Gastroesophageal sphincter (tissue), 4 donors: ENCODE data around the gene EPC2. TPM values are rescaled to one million over a fixed set of nuclear protein-coding genes. Genes with fewer than 3 reads are reported as not detected.

Source experiments
- ATAC-seq: fragments of 150-250 bp; one replicate; pipeline ENCODE4 v1.9.1; 2016; ENCODE audit warnings: mild to moderate bottlenecking, moderate library complexity
- H3K27ac ChIP-seq, 4 donors: fragments of 200-600 bp; sonication (generic) in 3 of 4; 1 replicate in 3 of 4; 2 replicates in 1 of 4; pipeline ENCODE4 v1.5.1; 2016 to 2019
- H3K27me3 ChIP-seq: fragments of 200-600 bp; sonication (generic); one replicate; pipeline ENCODE4 v1.5.1; 2019
- H3K36me3 ChIP-seq, 2 donors: fragments of 200-600 bp; sonication (generic); one replicate each; pipeline ENCODE4 v1.5.1; 2019; ENCODE audit warnings: control low read depth in 1 of 2
- H3K4me1 ChIP-seq, 3 donors: fragments of 200-600 bp; sonication (generic); 1 replicate in 2 of 3; 2 replicates in 1 of 3; pipeline ENCODE4 v1.5.1; 2016 to 2019; ENCODE audit warnings: control low read depth in 2 of 3
- H3K4me3 ChIP-seq, 2 donors: fragments of 200-600 bp; sonication (generic); one replicate each; pipeline ENCODE4 v1.5.1; 2019; ENCODE audit warnings: mild to moderate bottlenecking in 1 of 2, moderate library complexity in 1 of 2
- H3K9me3 ChIP-seq, 3 donors: fragments of 200-600 bp; sonication (generic); one replicate each; pipeline ENCODE4 v1.5.1; 2017 to 2019; ENCODE audit warnings: control low read depth in 2 of 3
- EP300 ChIP-seq: sonication (generic); formaldehyde crosslinking; IDR thresholded peaks from one replicate; pipeline ENCODE4 v1.6.1; 2017; ENCODE audit warnings: antibody characterized with exemption, mild to moderate bottlenecking
- POLR2A ChIP-seq, 2 donors: fragments of 450-650 bp; IDR thresholded peaks; one replicate each; pipeline ENCODE4 v1.6.1; 2017; ENCODE audit warnings: antibody characterized with exemption in 2 of 2, mild to moderate bottlenecking in 2 of 2, moderate library complexity in 1 of 2
- POLR2AphosphoS5 ChIP-seq: sonication (generic); formaldehyde crosslinking; IDR thresholded peaks from one replicate; pipeline ENCODE4 v1.6.1; 2017; ENCODE audit warnings: antibody characterized with exemption
- WGBS, 2 donors: methylation state at CpG; one replicate each; pipeline ENCODE4 v1.1.5; 2018; ENCODE audit warnings: low coverage in 1 of 2; 5-methylcytosine and 5-hydroxymethylcytosine counted together
- total RNA-seq, 4 donors: library from RNA; depleted of rRNA; stranded (reverse); fragments of >200 nt; gene quantifications; one replicate each; pipeline ENCODE4 v1.1.0, GENCODE V29; 2016
- TF ChIP-seq, protein P1 (sequence below), 4 experiments: fragments of 200-600 bp in 2 of 4; fragments of 450-650 bp in 2 of 4; sonication (generic) in 1 of 4; IDR thresholded peaks; one replicate each; pipeline ENCODE4 v1.5.1; 2017 to 2019; ENCODE audit warnings: antibody characterized with exemption in 4 of 4, mild to moderate bottlenecking in 2 of 4, moderate library complexity in 2 of 4

The EPC2 gene
- total RNA-seq, 4 donors from 2014 or later = 25.4 to 38.4 (median 30.7) TPM

DNA sequence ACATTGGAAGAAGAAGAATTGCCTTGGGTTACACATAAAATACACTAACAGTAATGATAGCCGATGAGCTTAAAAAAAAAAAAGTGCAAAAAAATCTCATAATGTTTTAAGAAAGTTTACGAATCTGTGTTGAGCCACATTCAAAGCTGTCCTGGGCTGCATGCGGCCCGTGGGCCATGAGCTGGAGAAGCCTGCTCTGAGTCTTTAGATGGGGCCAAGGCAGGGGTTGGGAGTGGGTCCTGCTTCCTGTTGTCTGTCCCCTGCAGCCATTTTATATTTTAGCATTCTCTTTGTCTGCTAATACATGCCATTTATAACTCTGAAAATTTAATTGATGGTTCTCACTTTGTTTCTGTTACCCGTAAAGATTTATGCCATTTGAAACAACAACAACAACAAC is 93.2 kb downstream of the EPC2 start:
- Histone ChIP-seq H3K27me3 (no peaks in the 10 kb centered on the region), H3K36me3 (no peaks in the 10 kb centered on the region), H3K27ac (no peak overlapping the region), H3K4me1 (no peaks in the 10 kb centered on the region), H3K9me3 (no peaks in the 10 kb centered on the region), H3K4me3 (no peak overlapping the region)
- WGBS, 2 donors = 92 to 98% methylated on average over 5 of the region's 5 CpGs
- ATAC-seq = no peak
- no peak for TF ChIP-seq POLR2A (IDR thresholded peaks at IDR 0.05)
- TF ChIP-seq, protein P1, sequence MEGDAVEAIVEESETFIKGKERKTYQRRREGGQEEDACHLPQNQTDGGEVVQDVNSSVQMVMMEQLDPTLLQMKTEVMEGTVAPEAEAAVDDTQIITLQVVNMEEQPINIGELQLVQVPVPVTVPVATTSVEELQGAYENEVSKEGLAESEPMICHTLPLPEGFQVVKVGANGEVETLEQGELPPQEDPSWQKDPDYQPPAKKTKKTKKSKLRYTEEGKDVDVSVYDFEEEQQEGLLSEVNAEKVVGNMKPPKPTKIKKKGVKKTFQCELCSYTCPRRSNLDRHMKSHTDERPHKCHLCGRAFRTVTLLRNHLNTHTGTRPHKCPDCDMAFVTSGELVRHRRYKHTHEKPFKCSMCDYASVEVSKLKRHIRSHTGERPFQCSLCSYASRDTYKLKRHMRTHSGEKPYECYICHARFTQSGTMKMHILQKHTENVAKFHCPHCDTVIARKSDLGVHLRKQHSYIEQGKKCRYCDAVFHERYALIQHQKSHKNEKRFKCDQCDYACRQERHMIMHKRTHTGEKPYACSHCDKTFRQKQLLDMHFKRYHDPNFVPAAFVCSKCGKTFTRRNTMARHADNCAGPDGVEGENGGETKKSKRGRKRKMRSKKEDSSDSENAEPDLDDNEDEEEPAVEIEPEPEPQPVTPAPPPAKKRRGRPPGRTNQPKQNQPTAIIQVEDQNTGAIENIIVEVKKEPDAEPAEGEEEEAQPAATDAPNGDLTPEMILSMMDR (IDR thresholded peaks at IDR 0.05) = no peak
- no peak for TF ChIP-seq EP300
- TF ChIP-seq POLR2AphosphoS5 = no peak

DNA sequence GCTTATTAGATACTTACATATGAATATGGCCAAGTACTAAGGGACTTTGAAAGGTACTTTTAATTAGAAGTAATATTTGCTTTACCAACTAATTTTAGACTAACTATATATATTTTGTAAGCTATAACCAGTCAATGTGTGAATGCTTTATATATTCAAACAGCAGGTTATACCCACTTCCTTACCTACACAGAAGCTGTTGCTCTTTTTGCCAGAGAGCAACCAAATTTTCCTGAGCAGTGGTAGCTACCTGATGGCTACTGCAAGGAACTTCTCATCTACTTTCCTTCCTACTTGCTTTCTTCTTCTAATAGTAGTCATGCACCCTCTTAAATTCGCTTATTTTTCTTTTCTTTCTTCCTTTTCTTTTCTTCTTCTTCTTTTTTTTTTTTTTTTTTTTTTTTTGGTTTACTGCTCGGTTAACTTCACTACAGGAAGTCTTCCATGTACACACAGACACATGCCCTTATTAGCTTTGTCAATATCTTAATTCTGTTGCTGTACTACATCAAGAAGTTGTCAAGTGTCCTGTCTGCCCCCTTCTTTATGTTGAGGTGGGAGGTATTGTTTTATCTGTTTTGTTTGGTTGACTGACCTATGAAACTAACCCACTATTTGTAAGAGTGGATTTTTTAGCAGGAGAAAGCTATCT is 95.0 kb downstream of the EPC2 start:
- H3K27ac ChIP-seq = no peak overlapping the region
- TF ChIP-seq POLR2A (IDR thresholded peaks at IDR 0.05) (no peak), EP300 (no peak), POLR2AphosphoS5 (no peak)
- TF ChIP-seq, protein P1 (IDR thresholded peaks at IDR 0.05) = no peak
- ATAC-seq = no peak
- no peaks in the 10 kb centered on the region for H3K27me3 ChIP-seq
- H3K4me3 ChIP-seq = no peak overlapping the region
- whole genome bisulfite sequencing, 2 donors = 57 to 60% methylated on average over 1 to 2 of the region's 2 CpGs
- H3K9me3 ChIP-seq = no peaks in the 10 kb centered on the region
- H3K4me1 ChIP-seq = no peaks in the 10 kb centered on the region
- no peaks in the 10 kb centered on the region for H3K36me3 ChIP-seq

DNA sequence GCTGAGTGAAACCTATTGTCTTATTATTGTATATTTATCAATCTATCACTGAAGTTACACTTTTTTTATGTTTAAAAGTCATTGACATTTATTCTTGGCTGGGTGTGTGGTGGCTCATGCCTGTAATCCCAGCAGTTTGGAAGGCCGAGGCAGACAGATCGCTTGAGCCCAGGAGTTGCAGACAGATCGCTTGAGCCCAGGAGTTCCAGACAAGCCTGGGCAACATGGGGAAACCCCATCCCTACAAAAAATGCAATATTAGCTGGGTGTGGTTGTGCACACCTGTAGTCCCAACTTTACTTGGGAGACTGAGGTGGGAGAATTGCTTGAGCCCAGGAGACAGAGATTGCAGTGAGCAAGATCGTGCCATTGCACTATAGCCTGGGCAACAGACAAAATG is 97.8 kb downstream of the EPC2 start:
- TF ChIP-seq EP300 = no peak
- TF ChIP-seq POLR2AphosphoS5 = no peak
- no peak for TF ChIP-seq POLR2A (IDR thresholded peaks at IDR 0.05)
- TF ChIP-seq, protein P1 (IDR thresholded peaks at IDR 0.05) = no peak
- whole genome bisulfite sequencing, 2 donors = 94 to 96% methylated on average over 1 to 4 of the region's 4 CpGs
- Histone ChIP-seq H3K4me1 (no peaks in the 10 kb centered on the region), H3K27me3 (no peaks in the 10 kb centered on the region), H3K9me3 (no peaks in the 10 kb centered on the region), H3K27ac (no peak overlapping the region), H3K36me3 (no peaks in the 10 kb centered on the region), H3K4me3 (no peak overlapping the region)
- no peak for ATAC-seq

DNA sequence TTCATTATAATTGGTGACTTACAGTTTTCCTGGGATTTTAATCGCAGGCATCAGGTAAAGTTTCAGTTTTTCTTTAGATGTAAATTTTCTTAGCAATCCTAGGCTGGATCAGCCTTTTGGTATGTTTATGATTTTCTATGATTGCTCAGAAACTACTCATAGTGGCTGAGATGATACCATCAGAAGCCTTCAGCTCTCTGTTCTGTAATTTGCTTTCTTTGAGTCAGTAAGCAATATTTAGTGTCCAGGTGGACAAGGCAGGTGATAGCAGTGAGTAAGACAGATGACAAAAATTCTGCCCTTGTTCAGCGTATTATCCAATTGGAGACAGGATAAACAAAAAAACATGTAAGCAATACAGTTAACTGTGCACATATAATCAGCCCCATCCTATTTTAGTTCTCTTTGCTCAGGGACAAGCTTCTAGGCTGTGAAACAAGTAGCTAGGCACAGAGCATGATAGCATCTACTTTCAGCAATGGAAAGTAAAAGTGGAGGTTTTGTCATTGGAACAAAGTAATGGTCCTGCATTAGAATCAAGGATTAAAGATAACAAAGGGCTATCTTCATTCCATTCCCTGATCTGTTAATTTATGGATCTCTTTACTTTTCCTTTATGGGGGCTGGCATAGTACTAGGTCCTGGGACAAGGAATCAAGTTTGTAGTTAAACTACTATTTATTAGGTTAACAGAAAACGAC is 100.8 kb downstream of the EPC2 start:
- no peaks in the 10 kb centered on the region for H3K27me3 ChIP-seq
- no peak overlapping the region for H3K27ac ChIP-seq
- TF ChIP-seq EP300 = no peak
- no peak for TF ChIP-seq POLR2AphosphoS5
- no peak for TF ChIP-seq POLR2A (IDR thresholded peaks at IDR 0.05)
- TF ChIP-seq, protein P1 (IDR thresholded peaks at IDR 0.05) = no peak
- no peaks in the 10 kb centered on the region for H3K36me3 ChIP-seq
- H3K4me3 ChIP-seq = no peak overlapping the region
- no peak for ATAC-seq
- no peaks in the 10 kb centered on the region for H3K4me1 ChIP-seq
- WGBS, 2 donors = 86 to 89% methylated on average over 2 to 3 of the region's 3 CpGs
- no peaks in the 10 kb centered on the region for H3K9me3 ChIP-seq

DNA sequence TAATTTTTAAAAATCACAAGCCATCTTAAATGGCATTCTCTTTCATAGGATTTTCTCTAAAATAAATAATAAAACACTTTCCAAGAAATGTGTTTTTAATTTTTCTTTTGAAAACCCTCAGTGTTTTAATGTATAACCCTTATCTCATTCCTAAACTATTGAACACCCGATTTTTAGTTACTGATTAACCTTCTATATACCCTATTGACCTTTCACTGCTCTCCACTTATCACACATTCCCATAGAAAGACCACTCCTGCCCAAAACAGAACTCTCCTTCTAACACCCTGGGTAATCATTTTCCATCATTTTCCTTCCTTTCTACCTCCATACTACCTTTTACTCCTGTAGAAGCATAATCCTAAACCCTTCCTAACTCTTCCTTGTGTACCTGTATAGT is 102.4 kb downstream of the EPC2 start:
- Histone ChIP-seq H3K27me3 (no peaks in the 10 kb centered on the region), H3K27ac (no peak overlapping the region), H3K4me3 (no peak overlapping the region), H3K36me3 (no peaks in the 10 kb centered on the region), H3K4me1 (no peaks in the 10 kb centered on the region), H3K9me3 (no peaks in the 10 kb centered on the region)
- TF ChIP-seq EP300 (no peak), POLR2A (IDR thresholded peaks at IDR 0.05) (no peak), POLR2AphosphoS5 (no peak)
- TF ChIP-seq, protein P1 (IDR thresholded peaks at IDR 0.05) = no peak
- no peak for ATAC-seq
- 52 to 73% methylated on average over 1 of the region's 1 CpG for WGBS, 2 donors
